ENCODE measurements around the gene CD209.

The CD209 gene

DNA sequence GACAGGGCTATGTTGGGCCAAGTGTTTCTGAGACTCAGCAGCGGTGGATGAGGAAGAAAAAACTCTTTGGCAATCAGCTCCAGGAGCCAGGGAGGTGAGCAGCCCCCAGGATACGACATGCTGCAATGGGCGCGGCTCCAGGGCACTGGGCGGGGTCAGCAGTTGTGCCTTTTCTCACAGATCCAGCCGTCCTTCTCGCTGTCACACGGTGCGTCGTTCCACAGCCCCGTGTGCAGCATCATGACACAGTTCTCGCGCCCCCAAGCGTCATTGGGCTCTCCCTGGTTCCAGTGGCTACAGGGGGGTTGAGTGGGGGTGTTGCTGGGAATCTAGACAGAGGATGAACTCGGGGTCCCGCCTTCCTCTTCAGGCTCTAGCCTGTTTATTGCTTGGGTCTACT is 18.1 kb downstream of the CD209 start:
- Histone ChIP-seq H3K36me3 (replicated peaks) (no peaks in the 10 kb centered on the region), H3K4me1 (no peaks in the 10 kb centered on the region), H3K9me3 (no peaks in the 10 kb centered on the region), H3K4me3 (no peak overlapping the region), H3K27me3 (ENCODE audit: low read depth) (peaks cover 30% of the 10 kb centered on the region)
- DNase-seq (ENCODE audit: low spot score in 2 of 2): peak in 1 of 2 experiments; percentile 19
- in situ Hi-C loops (cut with MboI; ENCODE audit: low sequenced_read_pairs): no loop called here

DNA sequence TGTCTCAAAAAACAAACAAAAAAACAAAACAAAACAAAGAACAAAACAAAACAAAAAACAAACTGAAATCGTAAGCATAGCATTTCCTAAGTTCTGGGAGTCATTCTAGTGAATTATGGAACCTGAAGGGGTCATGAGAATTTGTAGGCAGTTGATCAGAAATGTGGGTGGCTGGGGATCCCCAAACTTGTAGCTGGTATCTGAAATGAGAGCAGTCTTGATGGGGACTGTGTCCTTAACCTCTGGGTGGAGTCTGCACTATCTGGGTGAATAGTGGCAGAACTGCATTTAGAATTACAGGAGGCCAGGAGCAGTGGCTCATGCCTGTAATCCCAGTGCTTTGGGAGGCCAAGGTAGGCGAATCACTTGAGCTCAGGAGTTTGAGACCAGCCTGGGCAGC is 21.5 kb downstream of the CD209 start:
- peaks cover 23% of the 10 kb centered on the region for H3K27me3 ChIP-seq (ENCODE audit: low read depth)
- H3K36me3 ChIP-seq (replicated peaks): no peaks in the 10 kb centered on the region
- DNase-seq (ENCODE audit: low spot score in 2 of 2): no peak
- no peaks in the 10 kb centered on the region for H3K9me3 ChIP-seq
- in situ Hi-C loops (cut with MboI; ENCODE audit: low sequenced_read_pairs): no loop called here
- H3K4me3 ChIP-seq: no peak overlapping the region
- H3K4me1 ChIP-seq: no peaks in the 10 kb centered on the region

DNA sequence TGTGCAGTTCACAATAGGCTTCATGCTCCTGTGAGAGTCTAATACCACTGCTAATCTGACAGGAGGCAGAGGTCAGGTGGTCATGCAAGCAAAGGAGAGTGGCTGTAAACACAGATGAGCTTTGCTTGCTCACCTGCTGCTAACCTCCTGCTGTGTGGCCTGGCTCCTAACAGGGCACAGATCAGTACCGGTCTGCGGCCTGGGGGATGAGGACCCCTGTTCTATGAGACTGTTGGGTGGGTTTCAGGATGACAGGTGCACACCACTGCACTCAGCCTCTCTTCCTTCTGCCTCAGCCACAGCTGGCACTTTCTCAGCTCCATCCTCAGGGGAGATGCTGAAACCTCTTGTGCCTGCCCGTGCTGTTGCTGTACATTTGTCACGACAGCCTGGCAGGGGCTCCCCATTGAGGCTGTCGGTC is 25.1 kb downstream of the CD209 start:
- H3K4me1 ChIP-seq: no peaks in the 10 kb centered on the region
- no peaks in the 10 kb centered on the region for H3K27me3 ChIP-seq (ENCODE audit: low read depth)
- H3K36me3 ChIP-seq (replicated peaks): no peaks in the 10 kb centered on the region
- in situ Hi-C loops (cut with MboI; ENCODE audit: low sequenced_read_pairs): no loop called here
- H3K4me3 ChIP-seq: no peak overlapping the region
- no peaks in the 10 kb centered on the region for H3K9me3 ChIP-seq
- DNase-seq (ENCODE audit: low spot score in 2 of 2): no peak

DNA sequence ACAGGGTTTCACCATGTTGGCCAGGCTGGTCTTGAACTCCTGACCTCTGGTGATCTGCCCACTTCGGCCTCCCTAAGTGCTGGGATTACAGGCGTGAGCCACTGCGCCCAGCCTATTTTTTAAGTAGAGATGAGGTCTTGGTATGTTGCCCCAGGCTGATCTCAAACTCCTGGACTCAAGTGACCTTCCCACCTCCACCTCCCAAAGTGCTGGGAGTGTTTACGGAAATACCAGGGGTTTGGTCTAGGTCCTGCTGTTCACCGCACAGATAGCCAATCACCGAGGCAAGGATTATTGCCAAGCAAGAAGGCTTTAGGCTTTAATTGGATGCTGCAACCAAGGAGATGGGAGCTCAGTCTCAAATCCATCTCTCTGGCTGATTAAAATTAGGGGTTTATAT is 27.0 kb downstream of the CD209 start:
- Histone ChIP-seq H3K4me3 (no peak overlapping the region), H3K4me1 (no peaks in the 10 kb centered on the region), H3K9me3 (no peaks in the 10 kb centered on the region), H3K36me3 (replicated peaks) (no peaks in the 10 kb centered on the region), H3K27me3 (ENCODE audit: low read depth) (no peaks in the 10 kb centered on the region)
- in situ Hi-C loops (cut with MboI; ENCODE audit: low sequenced_read_pairs): no loop called here
- DNase-seq (ENCODE audit: low spot score in 2 of 2): no peak

DNA sequence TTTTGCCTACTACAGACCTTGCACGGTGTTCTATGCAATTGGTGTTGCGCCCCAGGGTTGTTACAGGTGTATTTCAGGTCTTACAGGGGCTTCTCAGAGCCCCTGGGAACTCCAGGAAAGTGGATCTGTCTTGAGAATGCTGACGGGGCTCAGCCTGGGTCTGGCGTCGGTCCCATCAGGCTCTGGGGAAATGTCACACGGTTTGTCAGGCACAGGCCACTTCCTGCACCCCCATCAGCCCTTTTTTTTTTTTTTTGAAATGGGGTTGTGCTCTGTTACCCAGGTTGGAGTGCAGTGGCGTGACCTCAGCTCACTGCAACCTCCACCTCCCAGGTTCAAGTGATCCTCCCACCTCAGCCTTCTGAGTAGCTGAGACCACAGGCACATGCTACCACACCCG is 28.7 kb downstream of the CD209 start:
- Histone ChIP-seq H3K36me3 (replicated peaks) (no peaks in the 10 kb centered on the region), H3K4me3 (no peak overlapping the region), H3K27me3 (ENCODE audit: low read depth) (no peaks in the 10 kb centered on the region), H3K4me1 (no peaks in the 10 kb centered on the region), H3K9me3 (no peaks in the 10 kb centered on the region)
- in situ Hi-C loops (cut with MboI; ENCODE audit: low sequenced_read_pairs): no loop called here
- no peak for DNase-seq (ENCODE audit: low spot score in 2 of 2)

DNA sequence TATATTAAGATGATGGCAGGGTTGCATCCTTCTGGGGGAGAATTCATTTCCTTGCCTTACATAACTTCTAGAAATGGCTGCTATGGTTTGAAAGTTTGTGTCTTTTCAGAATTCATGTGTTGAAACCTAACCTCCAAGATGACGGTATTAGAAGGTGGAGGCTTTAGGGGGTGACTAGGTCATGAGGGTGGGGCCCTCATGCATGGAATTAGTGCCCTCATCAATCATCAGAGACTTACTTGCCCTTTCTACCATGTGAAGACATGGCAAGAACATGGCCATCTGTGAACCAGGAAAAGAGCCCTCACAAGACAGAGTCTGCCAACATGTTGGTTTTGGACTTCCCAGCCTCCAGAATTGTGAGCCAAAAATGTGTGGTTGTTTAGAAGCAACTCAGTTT is 30.6 kb downstream of the CD209 start:
- in situ Hi-C loops (cut with MboI; ENCODE audit: low sequenced_read_pairs): no loop called here
- no peak for DNase-seq (ENCODE audit: low spot score in 2 of 2)
- no peak overlapping the region for H3K4me3 ChIP-seq

DNA sequence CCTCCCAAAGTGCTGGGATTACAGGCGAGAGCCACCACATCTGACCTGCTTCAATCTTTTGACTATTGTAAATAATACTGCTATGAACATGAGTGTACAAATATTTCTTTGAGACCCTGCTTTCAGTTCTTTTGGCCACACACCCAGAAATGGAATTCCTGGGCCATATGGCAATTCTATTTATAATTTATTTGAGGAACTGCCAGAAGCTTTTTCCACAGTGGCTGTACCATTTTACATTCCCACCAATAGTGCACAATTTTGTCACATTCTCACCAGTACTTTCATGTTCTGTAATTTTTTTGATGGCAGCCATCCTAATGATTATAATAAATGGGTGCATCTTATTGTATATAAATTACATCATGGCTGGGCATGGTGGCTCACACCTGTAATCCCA is 31.7 kb downstream of the CD209 start:
- Histone ChIP-seq H3K9me3 (no peaks in the 10 kb centered on the region), H3K27me3 (ENCODE audit: low read depth) (no peaks in the 10 kb centered on the region), H3K4me1 (no peaks in the 10 kb centered on the region), H3K36me3 (replicated peaks) (no peaks in the 10 kb centered on the region), H3K4me3 (no peak overlapping the region)
- no peak for DNase-seq (ENCODE audit: low spot score in 2 of 2)
- in situ Hi-C loops (cut with MboI; ENCODE audit: low sequenced_read_pairs): no loop called here

More for the DNA sequence above, 30.6 kb downstream of the CD209 start:
- H3K36me3 ChIP-seq (replicated peaks): no peaks in the 10 kb centered on the region
- H3K9me3 ChIP-seq: no peaks in the 10 kb centered on the region
- H3K4me1 ChIP-seq: no peaks in the 10 kb centered on the region
- H3K27me3 ChIP-seq (ENCODE audit: low read depth): no peaks in the 10 kb centered on the region

DNA sequence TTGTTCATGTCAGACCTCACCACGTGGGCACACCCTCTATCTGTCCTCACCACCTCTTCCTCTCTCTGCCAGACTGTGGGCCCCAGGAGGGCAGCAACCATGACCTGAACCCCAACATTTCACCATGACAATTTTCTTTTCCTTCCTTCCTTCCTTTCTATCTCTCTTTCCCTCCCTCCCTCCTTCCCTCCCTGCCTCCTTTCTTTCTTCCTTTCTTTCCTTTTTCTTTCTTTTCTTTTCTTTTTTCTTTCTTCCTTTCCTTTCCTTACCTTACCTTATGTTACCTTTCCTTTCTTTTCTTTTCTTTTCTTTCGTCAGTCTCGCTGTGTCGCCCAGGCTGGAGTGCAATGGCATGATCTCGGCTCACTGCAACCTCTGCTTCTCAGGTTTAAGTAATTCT is 36.7 kb downstream of the CD209 start:
- H3K36me3 ChIP-seq (replicated peaks): no peaks in the 10 kb centered on the region
- no peak overlapping the region for H3K4me3 ChIP-seq
- in situ Hi-C loops (cut with MboI; ENCODE audit: low sequenced_read_pairs): no loop called here
- H3K4me1 ChIP-seq: no peaks in the 10 kb centered on the region
- DNase-seq (ENCODE audit: low spot score in 2 of 2): no peak
- no peaks in the 10 kb centered on the region for H3K9me3 ChIP-seq
- no peaks in the 10 kb centered on the region for H3K27me3 ChIP-seq (ENCODE audit: low read depth)

DNA sequence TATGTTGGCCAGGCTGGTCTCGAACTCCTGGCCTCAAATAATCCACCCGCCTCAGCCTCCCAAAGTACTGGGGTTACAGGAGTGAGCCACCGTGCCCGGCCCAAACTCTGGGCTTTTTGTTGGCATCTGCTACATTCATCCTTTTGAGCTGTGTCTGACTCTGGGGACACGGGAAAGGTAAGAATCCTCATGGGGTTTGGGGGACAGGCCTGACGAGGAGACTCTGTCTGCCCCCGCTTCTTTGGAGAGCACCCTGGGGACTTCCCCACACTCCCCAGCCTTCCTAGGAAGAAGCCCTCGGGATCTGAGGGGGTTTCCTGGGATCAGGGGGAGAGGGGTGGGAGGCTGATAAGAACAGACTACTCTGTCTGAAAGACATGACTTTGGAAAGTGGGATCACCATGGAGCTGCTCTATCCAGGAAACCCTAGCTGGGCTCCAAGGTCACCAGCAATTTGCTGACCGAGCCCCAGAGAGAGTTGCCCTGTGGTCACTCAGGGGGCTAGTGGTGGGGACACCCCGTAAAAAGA is 37.3 kb downstream of the CD209 start:
- DNase-seq (ENCODE audit: low spot score in 2 of 2): no peak
- Histone ChIP-seq H3K4me3 (no peak overlapping the region), H3K9me3 (no peaks in the 10 kb centered on the region), H3K4me1 (no peaks in the 10 kb centered on the region), H3K27me3 (ENCODE audit: low read depth) (no peaks in the 10 kb centered on the region), H3K36me3 (replicated peaks) (no peaks in the 10 kb centered on the region)
- in situ Hi-C loops (cut with MboI; ENCODE audit: low sequenced_read_pairs): loop anchor here (5.0 kb wide), 1 partner anchor 67 kb away; no protein-coding TSS in a partner anchor

DNA sequence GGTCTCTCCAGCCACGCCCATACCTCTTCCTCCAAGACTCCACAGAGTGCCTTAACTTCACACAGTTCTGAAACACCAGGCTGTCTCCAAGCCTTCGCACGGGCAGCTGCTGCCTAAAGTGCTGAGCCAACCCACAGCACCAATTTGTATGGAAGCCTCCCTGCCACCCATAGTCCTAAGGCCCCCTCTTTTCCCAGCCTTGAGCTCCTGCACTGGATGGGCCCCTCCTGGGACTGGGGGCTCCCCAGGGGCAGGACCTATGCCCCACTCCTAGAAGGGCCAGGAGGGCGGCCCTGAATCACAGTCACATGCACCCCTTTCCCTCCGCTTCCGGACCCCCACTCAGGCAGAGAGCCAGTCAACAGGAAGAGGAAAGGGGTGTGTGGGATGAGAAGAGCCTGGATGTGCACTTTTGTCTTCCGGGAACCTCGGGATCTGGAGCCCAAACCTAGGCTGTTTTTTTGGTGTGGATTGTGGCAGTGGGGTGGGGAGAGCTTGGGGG is 40.3 kb downstream of the CD209 start:
- no peak overlapping the region for H3K4me3 ChIP-seq
- H3K9me3 ChIP-seq: no peaks in the 10 kb centered on the region
- no peaks in the 10 kb centered on the region for H3K4me1 ChIP-seq
- no peaks in the 10 kb centered on the region; the same call in 1 of the 2 replicates for H3K27me3 ChIP-seq (ENCODE audit: low read depth)
- in situ Hi-C loops (cut with MboI; ENCODE audit: low sequenced_read_pairs): loop anchor here (5.0 kb wide), 1 partner anchor 70 kb away; no protein-coding TSS in a partner anchor
- no peaks in the 10 kb centered on the region for H3K36me3 ChIP-seq (replicated peaks)
- DNase-seq (ENCODE audit: low spot score in 2 of 2): no peak

DNA sequence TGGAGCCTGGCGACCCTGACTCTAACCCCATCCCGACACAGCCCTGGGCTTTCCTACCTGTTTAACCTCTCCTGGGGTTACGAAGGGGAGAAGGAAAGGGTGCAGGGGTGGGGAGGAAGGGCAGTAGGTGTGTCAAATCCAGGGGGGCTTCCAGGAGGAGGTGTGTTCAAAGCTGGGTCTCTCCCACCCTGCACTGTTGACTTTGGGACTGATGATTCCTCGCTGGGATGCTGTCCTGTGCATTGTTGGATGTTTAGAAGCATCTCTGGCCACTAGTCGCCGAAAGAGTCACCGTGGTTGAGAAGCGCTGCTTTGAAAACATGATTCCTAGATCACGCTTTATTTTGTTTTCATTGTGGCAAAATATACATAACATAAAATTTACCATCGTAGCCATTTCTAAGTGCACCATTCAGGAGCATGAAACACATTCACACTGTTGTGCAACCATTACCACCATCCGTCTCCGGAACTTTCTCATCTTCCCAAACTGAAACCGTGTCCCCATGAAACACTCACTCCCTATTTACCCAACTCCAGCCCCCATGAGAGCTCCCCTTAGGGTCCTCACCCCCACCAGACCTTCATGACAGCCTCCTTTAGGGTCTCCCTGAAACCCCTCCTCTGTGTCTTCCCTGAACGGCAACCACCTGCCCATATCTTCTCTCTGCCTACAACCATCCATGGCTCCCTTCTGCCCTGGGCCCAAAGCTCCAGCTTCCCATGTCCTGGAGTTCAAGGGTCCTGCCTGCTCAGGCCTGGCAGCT is 41.0 kb downstream of the CD209 start:
- Histone ChIP-seq H3K9me3 (no peaks in the 10 kb centered on the region), H3K4me1 (no peaks in the 10 kb centered on the region), H3K27me3 (ENCODE audit: low read depth) (no peaks in the 10 kb centered on the region; the same call in 1 of the 2 replicates), H3K4me3 (no peak overlapping the region), H3K36me3 (replicated peaks) (no peaks in the 10 kb centered on the region)
- in situ Hi-C loops (cut with MboI; ENCODE audit: low sequenced_read_pairs): loop anchor here (5.0 kb wide), 1 partner anchor 71 kb away; no protein-coding TSS in a partner anchor
- no peak for DNase-seq (ENCODE audit: low spot score in 2 of 2)

DNA sequence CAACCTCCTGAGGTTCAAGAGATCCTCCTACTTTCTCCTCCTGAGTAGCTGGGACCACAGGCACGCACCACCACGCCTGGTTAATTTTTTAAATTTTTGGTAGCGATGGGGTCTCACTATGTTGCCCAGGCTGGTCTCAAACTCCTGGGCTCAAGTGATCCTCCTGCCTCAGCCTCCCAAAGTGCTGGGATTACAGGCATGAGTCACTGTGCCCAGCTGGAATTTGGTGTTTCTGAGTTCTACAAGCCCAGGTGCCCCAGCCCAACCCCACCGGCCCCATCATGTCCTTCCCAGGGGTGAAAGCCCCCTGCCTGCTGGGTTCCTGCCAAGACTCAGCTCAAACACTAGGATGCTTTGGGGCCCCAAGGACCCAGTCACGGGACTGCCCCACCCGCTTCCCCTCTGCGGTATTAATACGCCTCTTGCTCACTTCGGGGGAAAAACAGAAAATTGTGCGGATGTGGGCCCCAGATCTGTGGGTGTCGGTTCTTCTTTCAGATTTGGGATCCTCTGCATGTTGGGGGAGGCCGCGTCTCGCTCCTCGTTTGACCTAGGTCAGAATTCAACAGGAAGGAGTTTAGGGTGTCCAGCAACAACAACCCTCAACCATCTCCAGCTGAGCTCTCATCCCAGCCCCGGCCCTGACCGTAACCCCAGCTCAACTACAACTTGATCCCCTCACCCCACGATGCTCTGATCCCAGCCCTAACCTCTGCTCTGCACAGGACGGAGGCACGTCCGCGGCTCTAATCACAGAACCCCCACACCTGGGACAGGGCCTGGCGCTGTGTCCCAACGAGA is 41.7 kb downstream of the CD209 start:
- Histone ChIP-seq H3K27me3 (ENCODE audit: low read depth) (no peaks in the 10 kb centered on the region; the same call in 1 of the 2 replicates), H3K4me1 (no peaks in the 10 kb centered on the region), H3K9me3 (no peaks in the 10 kb centered on the region), H3K4me3 (no peak overlapping the region), H3K36me3 (replicated peaks) (no peaks in the 10 kb centered on the region)
- in situ Hi-C loops (cut with MboI; ENCODE audit: low sequenced_read_pairs): loop anchor here (5.0 kb wide), 1 partner anchor 72 kb away; no protein-coding TSS in a partner anchor
- no peak for DNase-seq (ENCODE audit: low spot score in 2 of 2)

DNA sequence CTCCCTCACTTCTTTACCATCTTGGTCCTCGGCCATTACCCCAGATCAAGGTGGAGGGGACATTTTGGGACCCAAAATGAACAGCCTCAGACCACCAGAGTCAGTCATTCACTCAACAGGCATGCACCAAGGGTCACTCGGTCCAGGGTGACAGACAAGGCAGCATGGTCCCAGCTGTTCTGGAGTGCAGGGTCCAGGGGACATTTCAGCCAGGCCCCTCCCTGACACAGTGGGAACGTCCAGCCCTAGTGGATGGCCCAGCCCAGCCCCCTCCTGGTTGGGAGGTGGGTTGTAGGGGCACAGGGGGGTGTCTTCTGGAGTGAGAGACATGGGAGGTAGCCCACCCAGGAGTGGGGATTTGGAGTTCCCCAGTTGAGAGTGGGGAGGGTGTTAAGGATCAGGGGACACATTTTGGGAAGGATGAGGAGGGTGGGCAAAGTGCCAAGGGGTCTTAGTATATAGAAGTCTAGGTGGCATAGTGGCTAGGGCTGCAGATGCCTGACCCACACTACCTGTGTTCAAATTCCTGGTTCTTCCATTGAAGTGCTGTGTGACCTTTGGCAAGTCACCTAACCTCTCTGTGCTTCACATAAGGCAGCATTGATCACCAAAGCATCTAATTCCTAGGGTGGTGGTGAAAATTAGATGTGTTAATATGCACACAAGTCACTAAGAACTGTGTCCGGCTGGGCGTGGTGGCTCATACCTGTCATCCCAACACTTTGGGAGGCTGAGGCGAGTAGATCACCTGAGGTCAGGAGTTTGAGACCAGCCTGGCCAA is 42.9 kb downstream of the CD209 start:
- in situ Hi-C loops (cut with MboI; ENCODE audit: low sequenced_read_pairs): loop anchor here (5.0 kb wide), 1 partner anchor 73 kb away; no protein-coding TSS in a partner anchor
- H3K4me1 ChIP-seq: no peaks in the 10 kb centered on the region

More for the DNA sequence above, 42.9 kb downstream of the CD209 start:
- DNase-seq (ENCODE audit: low spot score in 2 of 2): no peak
- no peaks in the 10 kb centered on the region for H3K36me3 ChIP-seq (replicated peaks)
- no peaks in the 10 kb centered on the region; the same call in 1 of the 2 replicates for H3K27me3 ChIP-seq (ENCODE audit: low read depth)
- H3K9me3 ChIP-seq: no peaks in the 10 kb centered on the region
- no peak overlapping the region for H3K4me3 ChIP-seq

All from HAP-1 (cell line).